NCI-H1105 (cell line): ENCODE data around the gene AAMP.
"Not testable (repeated sequence)": the region's sequence is repeated elsewhere in the genome, so short reads cannot be mapped to it uniquely, and the experiment has no call there.

ENCODE experiments used
- DNase-seq: peaks from one replicate; lab custom pipeline; 2025; lab: John Stamatoyannopoulos, UW

The AAMP gene

DNA sequence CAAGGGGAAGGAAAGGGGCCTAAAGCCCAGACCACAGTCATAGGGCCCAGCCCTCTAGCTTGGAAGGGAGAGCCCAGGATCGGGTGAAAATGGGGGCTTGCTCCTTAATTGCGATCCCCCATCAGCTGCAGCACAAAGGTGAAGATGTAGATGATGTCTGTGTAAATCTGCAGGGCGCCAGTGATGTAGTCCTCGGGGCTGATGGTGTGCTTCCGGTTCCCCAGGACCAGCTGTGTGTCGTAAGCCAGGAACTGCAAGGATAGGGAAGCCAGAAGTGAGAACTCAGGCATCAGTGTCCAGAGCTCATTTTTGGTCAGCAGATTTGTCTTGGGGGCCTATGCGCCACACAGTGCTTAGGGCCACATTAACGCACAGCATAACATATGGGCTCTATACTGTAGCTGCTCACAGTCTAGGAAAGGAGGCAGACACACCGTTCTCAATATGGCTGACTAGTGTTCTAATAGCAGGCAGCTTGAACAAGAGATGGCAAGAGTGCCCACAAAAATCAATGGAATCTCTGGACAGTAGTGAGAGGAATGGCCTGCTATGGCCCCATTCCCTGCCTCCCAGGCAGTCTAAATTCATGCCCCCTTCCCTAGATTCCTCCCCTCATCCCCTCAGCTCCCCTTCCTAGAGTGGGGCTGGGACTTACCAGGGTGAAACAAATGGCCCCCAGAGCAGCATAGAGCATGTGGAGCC lies 5.6 kb upstream of the AAMP start:
- no peak for DNase-seq

DNA sequence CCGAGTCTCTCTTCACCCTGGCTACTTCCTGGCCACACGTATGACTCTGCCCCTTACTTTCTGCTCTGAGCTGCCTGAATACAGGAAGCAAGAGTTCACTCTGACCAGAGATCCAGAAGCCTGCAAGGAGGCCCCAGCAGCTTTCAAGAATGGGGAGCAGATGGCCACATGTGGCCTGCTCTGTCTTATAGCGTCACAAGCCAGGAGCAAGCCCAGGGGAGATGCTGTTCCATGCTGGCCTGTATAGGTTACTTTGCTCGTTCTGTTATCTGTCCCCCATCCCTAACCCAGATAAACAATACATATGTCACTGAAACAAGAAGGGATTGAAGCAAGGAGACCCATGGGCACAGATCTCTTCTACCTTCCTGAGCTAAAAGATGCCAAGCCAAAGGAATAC lies 4.6 kb upstream of the AAMP start:
- DNase-seq = no peak

- no peak for DNase-seq
Observed at GRCh38 chr2:218273908-218274249, 3.9 kb upstream of the AAMP start.

GRCh38 chr2:218273214-218273907 lies 3.4 kb upstream of the AAMP start:
- not testable (repeated sequence) for DNase-seq

DNA sequence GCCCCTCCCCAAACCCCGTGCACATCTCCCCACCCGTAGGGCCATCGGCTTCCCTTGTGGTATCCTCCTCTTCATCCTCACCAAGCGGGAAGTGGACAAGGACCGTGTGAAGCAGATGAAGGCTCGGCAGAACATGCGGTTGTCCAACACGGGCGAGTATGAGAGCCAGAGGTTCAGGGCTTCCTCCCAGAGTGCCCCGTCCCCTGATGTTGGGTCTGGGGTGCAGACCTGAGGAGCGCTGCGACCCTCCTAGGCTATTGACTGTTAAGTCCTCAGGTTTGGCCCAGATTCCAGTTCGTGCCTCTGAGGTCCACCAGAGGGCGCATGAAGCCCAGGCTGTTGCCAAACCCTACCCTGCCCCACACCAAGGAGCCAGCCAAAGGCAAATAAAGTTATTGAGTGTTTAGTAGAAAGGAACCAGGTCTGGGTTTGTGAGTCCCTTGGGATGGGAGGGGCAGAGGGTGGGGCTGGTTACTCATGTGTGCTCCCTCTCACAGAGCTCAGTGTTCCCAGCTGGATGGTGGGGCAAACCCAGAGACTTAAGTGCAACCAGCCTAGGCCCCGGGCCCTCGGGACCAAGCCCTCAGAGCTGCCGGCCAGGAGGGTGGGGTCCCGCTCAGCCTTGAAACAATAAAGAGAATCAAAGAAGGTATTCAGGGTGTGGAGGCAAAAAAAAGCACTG lies 2.7 kb upstream of the AAMP start:
- peak; percentile 51 for DNase-seq

DNA sequence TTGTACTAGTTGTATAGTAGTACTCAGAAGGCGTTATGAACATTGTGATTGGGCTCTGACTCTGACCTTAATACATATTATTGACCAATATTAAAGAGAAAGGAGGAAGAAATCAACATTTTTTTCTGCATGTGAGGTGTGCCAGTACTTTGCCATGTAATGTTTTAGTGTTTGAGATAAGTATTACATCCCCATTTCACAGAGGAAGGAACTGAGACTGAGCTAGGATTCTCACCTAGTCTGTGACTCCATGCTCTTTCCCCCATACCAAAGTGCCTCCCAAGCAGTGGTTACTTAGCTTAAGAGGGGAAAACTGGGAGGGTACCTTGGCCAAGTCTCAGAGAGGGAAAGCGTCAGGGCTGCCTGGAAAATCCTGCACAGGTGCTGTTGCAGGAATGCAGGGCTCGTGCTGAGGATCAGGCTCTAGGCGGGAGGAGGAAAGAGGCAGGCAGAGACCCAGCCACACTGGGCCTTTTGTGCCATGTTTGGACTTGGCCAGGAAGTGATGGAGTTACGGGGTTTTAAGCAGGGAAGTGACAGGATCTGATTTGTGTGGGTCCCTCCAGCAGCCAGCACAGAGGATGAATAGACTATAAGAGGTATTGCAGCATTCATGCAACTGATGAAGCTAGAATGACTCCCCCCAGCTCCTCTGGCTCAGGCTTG lies 2.1 kb upstream of the AAMP start:
- DNase-seq = no peak

DNA sequence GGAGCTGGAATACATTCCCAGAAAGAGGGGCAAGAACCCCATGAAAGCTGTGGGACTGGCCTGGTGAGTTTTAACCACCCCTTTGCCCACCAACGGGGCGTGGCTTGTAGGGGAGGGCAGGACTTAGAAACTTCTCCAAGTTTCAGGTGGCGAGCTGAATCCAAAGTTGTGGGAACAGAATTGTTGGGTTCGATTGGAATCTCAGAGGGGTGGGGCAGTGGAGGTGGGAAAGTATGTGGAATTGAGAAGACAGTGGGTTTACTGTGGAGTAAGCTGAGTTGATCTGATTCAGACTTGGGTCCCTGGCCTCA lies 1.5 kb upstream of the AAMP start:
- DNase-seq = no peak

DNA sequence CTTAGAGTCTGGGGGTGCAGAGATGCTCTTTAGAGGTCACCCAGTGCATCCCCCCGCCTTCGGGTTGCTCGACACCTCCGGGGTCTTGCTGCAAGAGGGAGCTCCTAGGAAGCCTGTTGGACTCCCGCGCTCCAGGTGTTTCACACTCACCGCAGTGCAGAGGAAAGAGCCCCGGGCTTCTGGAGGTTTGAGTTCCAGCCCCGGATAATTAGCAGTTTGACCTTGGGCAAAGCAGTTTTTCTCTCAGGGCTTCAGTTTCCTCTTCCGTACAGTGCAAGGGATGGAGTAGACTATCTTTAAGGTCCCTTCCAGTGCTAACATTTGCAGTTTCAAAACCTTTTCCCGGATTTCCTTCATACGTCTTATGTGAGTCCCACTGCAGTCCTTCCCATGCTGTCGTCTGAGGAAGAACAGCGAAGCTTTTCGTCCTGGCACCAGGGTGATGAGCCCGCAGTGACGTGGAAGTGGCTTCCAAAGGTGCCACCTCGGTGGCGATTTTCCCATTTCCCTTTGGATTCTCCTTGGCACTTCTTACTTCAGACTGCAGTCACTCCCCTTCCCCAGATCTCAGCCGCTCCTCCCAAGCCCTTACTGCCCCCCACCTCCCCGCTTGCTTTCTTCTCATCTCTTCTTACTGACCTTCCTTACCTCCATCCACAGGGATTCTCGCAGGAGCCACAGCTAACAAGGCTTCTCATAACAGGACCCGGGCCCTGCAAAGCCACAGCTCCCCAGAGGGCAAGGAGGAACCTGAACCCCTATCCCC lies 967 bp upstream of the AAMP start:
- no peak for DNase-seq

- no peak for DNase-seq
Observed at GRCh38 chr2:218267259-218267658, 2.7 kb downstream of the AAMP start.

- DNase-seq = no peak
Observed at GRCh38 chr2:218266316-218266979, 3.5 kb downstream of the AAMP start.

DNA sequence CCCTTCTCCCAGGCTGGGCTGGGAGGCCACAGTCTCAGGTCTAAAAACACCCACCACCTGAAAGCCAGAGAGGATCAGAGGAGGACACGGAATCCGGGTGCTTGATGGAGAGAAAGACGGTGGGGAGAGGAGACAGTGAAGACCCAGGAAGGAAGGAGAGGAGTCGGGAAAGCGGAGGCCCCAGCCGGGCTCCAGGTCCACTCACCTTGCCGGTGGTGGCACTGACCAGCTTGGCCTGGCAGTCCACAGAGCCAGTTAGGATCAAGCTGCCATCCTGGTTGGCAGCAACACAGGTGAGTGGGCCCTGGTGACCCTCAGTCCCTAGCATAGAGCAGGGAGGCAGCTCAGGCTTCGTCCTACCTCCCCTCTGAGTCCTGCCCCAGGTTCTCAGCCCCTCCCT lies 4.3 kb downstream of the AAMP start:
- no peak for DNase-seq

GRCh38 chr2:218264773-218265561 lies 5.0 kb downstream of the AAMP start:
- DNase-seq = no peak

DNA sequence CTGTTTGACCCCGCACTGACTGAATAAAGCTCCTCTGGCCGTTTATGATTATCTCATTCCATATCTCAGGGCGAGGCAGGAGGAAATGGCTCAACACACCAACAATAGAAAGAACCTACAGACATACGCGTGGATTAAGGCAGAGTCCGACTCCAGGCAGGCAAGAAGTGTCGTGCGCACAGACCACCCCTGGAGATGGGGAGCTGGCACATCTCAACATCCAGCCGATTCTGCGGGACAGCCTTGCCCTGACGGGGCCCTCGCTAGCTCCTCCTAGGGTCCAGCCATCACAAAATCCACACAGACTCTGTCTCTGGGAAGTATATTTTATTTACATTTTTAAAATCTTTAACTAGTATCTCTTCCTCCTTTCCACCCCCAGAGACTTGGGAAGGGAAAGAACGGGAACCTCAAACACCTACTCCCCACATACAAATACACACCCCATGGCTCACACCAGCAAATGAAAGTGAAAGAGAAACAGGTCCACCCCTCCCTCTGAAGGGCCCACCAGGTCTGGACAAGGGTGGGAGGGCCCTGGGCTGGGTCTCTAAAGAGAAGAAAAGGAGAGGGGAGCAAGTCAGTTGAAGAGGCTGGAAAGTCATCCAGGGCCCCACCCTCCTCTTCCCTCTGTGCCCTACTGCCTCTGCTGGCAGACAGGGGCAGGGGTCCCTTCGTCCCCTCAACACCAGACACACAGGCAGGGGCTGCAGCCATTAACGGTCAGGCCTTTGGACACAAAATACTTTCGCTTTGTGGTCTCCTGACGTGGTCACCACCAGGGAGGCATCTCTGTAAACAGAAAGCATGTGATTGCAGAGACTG lies 5.9 kb downstream of the AAMP start:
- no peak for DNase-seq

DNA sequence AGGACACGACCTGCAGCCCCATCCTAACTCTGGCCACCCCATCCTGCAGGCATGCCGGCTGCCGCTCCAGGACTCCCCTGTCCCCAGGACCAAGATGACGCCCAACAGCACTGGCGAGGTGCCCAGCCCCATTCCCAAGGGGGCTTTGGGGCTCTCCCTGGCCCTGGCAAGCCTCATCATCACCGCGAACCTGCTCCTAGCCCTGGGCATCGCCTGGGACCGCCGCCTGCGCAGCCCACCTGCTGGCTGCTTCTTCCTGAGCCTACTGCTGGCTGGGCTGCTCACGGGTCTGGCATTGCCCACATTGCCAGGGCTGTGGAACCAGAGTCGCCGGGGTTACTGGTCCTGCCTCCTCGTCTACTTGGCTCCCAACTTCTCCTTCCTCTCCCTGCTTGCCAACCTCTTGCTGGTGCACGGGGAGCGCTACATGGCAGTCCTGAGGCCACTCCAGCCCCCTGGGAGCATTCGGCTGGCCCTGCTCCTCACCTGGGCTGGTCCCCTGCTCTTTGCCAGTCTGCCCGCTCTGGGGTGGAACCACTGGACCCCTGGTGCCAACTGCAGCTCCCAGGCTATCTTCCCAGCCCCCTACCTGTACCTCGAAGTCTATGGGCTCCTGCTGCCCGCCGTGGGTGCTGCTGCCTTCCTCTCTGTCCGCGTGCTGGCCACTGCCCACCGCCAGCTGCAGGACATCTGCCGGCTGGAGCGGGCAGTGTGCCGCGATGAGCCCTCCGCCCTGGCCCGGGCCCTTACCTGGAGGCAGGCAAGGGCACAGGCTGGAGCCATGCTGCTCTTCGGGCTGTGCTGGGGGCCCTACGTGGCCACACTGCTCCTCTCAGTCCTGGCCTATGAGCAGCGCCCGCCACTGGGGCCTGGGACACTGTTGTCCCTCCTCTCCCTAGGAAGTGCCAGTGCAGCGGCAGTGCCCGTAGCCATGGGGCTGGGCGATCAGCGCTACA lies 7.0 kb downstream of the AAMP start:
- DNase-seq = no peak

DNA sequence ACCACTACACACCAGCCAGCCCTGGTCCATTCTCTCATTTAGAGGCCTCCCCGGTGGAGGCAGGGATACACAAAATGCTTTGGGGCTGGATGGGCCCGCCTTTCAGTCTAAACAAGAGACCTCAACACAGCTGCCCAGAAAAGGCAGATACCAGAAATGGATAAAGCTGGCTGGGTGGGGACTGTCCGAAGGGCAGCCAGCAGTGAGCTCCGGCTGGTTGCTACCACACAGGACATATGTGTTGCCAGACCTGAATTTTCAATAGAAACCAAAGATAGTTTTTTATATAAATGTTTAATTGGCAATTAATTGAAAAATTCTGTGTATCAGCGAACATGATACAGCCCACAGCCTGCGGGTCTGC lies 7.7 kb downstream of the AAMP start:
- no peak for DNase-seq

DNA sequence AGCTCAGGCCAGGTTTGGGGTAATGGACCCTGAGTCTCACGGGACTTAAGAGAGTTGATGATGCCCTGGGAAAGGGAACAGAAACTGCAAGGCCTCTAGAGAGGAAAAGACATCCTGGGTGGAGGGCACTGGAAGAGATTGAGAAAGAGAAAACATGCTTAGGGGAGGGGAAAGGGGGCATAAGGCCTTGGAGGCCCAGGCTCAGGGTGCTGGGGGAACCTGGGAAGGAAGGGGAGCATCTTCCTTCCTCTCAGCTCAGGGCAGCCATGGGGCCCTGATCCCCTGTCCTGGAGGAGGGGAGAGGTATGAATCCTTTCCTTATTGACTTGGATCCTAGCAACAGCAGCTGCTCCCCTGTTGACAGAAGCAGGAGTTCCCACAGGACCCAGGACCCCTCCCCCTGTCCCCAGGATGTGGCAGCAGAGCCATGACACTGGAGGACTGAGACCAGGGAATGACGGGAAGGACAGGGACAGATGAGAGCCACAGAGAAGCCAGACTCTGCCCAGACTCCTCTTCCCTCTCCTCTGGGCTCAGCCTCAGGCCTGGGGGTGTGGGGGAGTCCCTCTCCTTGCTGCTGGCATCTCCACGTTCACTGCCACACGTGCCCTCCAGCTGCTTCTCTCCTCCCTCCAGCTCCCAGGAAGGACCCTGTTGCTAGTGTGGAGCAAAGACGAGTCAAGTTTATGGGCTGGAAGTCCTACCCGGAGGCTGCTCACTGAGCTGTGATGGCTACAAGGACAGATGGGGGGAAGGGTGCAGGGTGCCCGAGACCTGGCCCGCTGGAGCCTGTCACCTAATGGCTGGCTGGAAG lies 8.3 kb downstream of the AAMP start:
- DNase-seq = no peak

DNA sequence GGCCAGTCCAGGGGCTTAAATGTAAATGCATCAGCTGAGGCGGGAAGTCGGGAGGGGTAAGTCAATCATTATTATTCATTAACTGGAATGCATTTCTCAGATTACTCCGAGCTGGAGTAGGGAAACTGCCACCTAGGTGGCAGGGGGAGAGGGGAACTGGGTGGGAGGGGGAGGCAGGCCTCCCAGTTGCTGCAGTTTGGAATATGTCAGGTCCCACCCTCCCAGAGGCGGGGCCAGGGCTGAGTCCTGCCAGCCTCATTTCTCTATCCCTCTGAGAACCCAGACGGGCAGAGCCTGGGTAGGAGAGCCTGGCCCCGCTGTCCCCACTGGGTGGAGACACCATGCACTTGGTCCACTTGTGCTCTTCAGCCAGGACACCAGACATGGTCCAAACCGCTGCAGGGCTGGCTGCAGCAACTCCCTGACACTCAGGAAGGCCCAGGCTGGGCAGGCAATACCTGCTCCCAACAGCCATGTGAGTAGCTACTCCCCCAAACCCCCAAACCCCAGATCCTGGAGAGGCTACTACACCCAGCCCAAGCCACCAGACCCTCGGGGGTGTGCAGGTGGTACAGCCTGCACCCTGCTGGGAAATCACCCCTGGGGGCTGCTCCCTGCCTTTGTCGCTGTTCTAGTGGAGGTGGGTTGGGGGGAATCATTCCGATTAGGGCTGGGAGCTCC lies 9.1 kb downstream of the AAMP start, which contains the start of gene GPBAR1:
Gene GPBAR1 (plus strand): TSS at position 274 of the 681 bp plus-strand sequence. CDS start 1,710 bp downstream, outside the sequence.
- DNase-seq = no peak
